Osteoblast (primary cell): ENCODE results near the gene TUBB2A. TPM values are rescaled to one million over a fixed set of nuclear protein-coding genes. Genes with fewer than 3 reads are reported as not detected.
A peak's percentile ranks its signal among the peaks of the same experiment; 100 is the strongest.
"Not testable (repeated sequence)": the region's sequence is repeated elsewhere in the genome, so short reads cannot be mapped to it uniquely, and the experiment has no call there.

Source experiments
- DNase-seq: peaks from one replicate; pipeline ENCODE4 v3.0.0; 2011; ENCODE audit warnings: low spot score, mixed read lengths; ENCODE audit not compliant: insufficient read length; ENCODE audit errors: missing footprints
- H2AFZ ChIP-seq: 2 replicates; pipeline ENCODE4 v1.6.0; 2011; ENCODE audit warnings: mild to moderate bottlenecking, low read length
- H3K27ac ChIP-seq: 2 replicates; pipeline ENCODE4 v1.5.1; 2011; ENCODE audit warnings: mild to moderate bottlenecking, low read depth, low read length, moderate library complexity
- H3K27me3 ChIP-seq: 2 replicates; pipeline ENCODE4 v1.6.0; 2012; ENCODE audit warnings: mild to moderate bottlenecking, control low read depth, inconsistent platforms, low read length, moderate library complexity; ENCODE audit not compliant: insufficient read depth
- H3K36me3 ChIP-seq: 2 replicates; pipeline ENCODE4 v1.5.1; 2011; ENCODE audit warnings: mild to moderate bottlenecking, low read length, control low read depth, moderate library complexity; ENCODE audit not compliant: insufficient read depth
- H3K4me1 ChIP-seq: 2 replicates; pipeline ENCODE4 v1.5.1; 2011; ENCODE audit warnings: mild to moderate bottlenecking, low read length, control low read depth, moderate library complexity; ENCODE audit not compliant: insufficient read depth
- H3K4me2 ChIP-seq: 2 replicates; pipeline ENCODE4 v1.6.0; 2011; ENCODE audit warnings: mild to moderate bottlenecking, low read length; ENCODE audit not compliant: insufficient read depth
- H3K4me3 ChIP-seq: fragments of 200-600 bp; sonication (generic); 3 replicates; pipeline ENCODE4 v1.5.1; 2012; ENCODE audit warnings: mild to moderate bottlenecking, low read length, inconsistent platforms; ENCODE audit not compliant: insufficient read depth
- H3K79me2 ChIP-seq: 2 replicates; pipeline ENCODE4 v1.6.0; 2012; ENCODE audit warnings: mild to moderate bottlenecking, low read length, control low read depth, inconsistent platforms; ENCODE audit not compliant: insufficient read depth
- H3K9me3 ChIP-seq: 2 replicates; pipeline ENCODE4 v1.5.1; 2011; ENCODE audit warnings: low read depth, low read length, control low read depth
- H4K20me1 ChIP-seq: 2 replicates; pipeline ENCODE4 v1.6.0; 2012; ENCODE audit warnings: mild to moderate bottlenecking, low read length, control low read depth; ENCODE audit not compliant: insufficient read depth
- total RNA-seq: library from RNA; depleted of rRNA; stranded (reverse); fragments of >200 nt; gene quantifications from 2 replicates; pipeline ENCODE4 v1.2.3, GENCODE V29; 2012
- TF ChIP-seq, protein P1 (sequence below): IDR thresholded peaks from 2 replicates; pipeline ENCODE4 v1.5.1; 2011; ENCODE audit warnings: mild to moderate bottlenecking, low read depth, low read length, moderate library complexity; ENCODE audit errors: extremely low read depth

Gene TUBB2A
- total RNA-seq, 1 donor: 44.5 TPM

DNA sequence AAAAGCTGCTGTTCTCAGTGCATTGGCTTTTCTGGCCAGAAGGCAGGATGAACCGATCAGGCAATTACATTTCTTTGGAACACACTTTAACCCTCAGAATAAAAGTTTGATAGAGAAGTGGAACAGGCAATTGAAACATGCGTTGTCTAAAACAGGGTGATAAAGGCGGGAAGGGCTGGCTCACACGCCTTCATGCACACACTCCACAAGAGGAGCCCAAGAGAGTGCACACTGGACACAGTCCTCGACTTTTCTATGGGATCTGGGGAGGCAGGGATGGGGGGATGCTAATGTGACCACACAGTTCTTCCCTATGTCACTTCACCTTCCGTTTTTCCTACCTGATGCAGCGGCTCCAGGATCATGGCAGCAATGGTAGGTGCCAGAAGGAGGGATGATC is 30.9 kb upstream of the TUBB2A start:
- H3K27ac ChIP-seq: no peak overlapping the region
- H3K79me2 ChIP-seq: no peaks in the 10 kb centered on the region
- TF ChIP-seq, protein P1, sequence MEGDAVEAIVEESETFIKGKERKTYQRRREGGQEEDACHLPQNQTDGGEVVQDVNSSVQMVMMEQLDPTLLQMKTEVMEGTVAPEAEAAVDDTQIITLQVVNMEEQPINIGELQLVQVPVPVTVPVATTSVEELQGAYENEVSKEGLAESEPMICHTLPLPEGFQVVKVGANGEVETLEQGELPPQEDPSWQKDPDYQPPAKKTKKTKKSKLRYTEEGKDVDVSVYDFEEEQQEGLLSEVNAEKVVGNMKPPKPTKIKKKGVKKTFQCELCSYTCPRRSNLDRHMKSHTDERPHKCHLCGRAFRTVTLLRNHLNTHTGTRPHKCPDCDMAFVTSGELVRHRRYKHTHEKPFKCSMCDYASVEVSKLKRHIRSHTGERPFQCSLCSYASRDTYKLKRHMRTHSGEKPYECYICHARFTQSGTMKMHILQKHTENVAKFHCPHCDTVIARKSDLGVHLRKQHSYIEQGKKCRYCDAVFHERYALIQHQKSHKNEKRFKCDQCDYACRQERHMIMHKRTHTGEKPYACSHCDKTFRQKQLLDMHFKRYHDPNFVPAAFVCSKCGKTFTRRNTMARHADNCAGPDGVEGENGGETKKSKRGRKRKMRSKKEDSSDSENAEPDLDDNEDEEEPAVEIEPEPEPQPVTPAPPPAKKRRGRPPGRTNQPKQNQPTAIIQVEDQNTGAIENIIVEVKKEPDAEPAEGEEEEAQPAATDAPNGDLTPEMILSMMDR: no peak
- no peak for DNase-seq
- H3K27me3 ChIP-seq: peaks cover 29% of the 10 kb centered on the region
- H3K4me2 ChIP-seq: no peak overlapping the region
- H3K4me1 ChIP-seq: no peaks in the 10 kb centered on the region
- H2AFZ ChIP-seq: no peak overlapping the region
- H3K9me3 ChIP-seq: peaks cover 1% of the 10 kb centered on the region
- no peaks in the 10 kb centered on the region for H4K20me1 ChIP-seq
- no peak overlapping the region for H3K4me3 ChIP-seq
- no peaks in the 10 kb centered on the region for H3K36me3 ChIP-seq

DNA sequence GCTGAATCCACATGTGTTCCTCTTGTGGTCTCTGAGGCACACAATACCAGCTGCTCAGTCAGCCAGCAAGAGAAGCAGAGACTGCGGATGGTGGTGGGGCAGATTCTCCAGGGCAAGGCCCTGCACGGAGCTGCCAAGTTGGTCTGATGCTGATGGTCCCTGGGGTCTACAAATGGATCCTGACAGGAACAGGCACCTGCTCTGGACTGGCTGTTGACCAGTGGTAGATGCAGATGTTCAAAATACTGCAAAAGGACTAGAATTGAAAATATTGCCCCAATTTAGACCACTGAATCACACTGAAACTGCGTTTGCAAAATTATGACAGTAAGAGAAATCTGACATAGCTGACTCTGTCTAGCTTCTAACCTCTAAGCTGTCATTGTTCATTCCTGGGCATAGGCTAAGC is 29.6 kb upstream of the TUBB2A start:
- Histone ChIP-seq H3K27ac (no peak overlapping the region), H3K4me1 (no peaks in the 10 kb centered on the region), H3K79me2 (no peaks in the 10 kb centered on the region), H3K36me3 (no peaks in the 10 kb centered on the region), H3K9me3 (peaks cover 1% of the 10 kb centered on the region), H2AFZ (no peak overlapping the region), H3K27me3 (peaks cover 29% of the 10 kb centered on the region), H3K4me3 (no peak overlapping the region), H4K20me1 (no peaks in the 10 kb centered on the region), H3K4me2 (no peak overlapping the region)
- DNase-seq: no peak
- TF ChIP-seq, protein P1: no peak

DNA sequence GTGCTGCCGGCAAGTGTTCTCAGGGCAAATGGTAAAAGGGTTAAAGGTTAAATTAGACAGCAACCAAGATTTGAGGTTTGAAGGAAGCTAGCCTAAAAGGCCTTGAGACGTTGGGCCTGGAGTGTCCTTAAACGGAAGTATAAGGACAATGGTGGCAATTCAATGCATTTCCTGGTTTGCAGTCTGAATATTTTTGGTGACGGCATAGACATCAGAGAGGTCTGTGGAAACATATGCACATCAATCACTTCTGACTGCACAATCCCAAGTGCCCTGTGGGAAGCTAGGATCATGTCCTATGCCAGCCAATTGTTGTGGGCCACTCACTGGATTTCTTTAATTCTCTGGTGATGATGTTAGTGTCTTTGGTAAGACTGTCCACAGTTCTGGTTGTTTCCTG is 25.7 kb upstream of the TUBB2A start:
- Histone ChIP-seq H2AFZ (no peak overlapping the region), H3K4me1 (no peaks in the 10 kb centered on the region), H3K79me2 (no peaks in the 10 kb centered on the region), H3K9me3 (no peaks in the 10 kb centered on the region), H4K20me1 (no peaks in the 10 kb centered on the region), H3K4me3 (no peak overlapping the region), H3K36me3 (no peaks in the 10 kb centered on the region), H3K27ac (no peak overlapping the region), H3K27me3 (peaks cover 30% of the 10 kb centered on the region), H3K4me2 (no peak overlapping the region)
- TF ChIP-seq, protein P1: no peak
- no peak for DNase-seq

DNA sequence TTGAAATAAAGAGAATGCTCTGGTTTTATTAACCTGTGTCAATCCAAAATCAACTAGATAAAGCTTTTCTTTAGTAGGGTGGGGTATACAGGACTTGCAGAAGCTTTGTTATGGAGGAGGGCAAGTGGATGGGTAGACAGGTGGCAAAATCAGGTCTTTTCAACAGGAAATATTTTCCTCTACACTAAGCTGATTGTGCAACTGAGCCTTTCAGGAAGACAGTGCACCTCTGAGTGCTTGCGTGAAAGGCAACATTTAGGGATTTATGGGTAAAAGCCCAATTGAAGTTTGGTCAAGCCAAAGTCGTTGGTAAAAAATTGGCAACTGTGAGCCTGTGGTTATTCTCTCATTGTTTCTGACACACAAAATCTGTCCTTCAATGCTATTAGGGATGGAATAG is 23.8 kb upstream of the TUBB2A start:
- Histone ChIP-seq H3K27ac (no peak overlapping the region), H3K4me1 (no peaks in the 10 kb centered on the region), H3K9me3 (no peaks in the 10 kb centered on the region), H3K4me2 (no peak overlapping the region), H3K36me3 (no peaks in the 10 kb centered on the region), H3K27me3 (peaks cover 20% of the 10 kb centered on the region), H3K79me2 (no peaks in the 10 kb centered on the region), H4K20me1 (no peaks in the 10 kb centered on the region), H3K4me3 (no peak overlapping the region), H2AFZ (no peak overlapping the region)
- TF ChIP-seq, protein P1: no peak
- no peak for DNase-seq

DNA sequence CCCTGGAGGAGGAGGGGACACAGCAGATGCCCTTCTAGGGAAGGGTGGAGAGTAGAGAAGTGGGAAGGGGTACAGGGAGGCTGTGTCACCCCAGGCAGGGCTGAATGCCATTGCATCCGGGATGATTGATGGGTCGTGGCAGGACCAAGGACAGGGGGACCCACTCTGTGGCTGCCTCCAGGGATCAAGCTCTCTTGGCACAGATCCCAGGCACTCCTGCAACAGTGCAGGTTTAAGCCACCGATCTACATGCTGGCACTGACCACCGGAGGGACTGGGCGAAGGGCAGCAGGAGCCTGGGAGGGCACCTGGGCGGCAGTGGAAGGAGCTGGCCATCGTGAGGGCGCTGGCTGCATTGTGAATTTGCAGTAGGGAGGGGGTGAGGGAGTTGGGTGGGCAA is 22.6 kb upstream of the TUBB2A start:
- not testable (repeated sequence) for H3K27ac ChIP-seq, H4K20me1 ChIP-seq, H2AFZ ChIP-seq, DNase-seq, H3K9me3 ChIP-seq, H3K4me1 ChIP-seq, H3K79me2 ChIP-seq, H3K36me3 ChIP-seq, H3K4me2 ChIP-seq
- Histone ChIP-seq H3K4me3 (peak overlapping the region; percentile 42), H3K27me3 (peaks cover 12% of the 10 kb centered on the region)

DNA sequence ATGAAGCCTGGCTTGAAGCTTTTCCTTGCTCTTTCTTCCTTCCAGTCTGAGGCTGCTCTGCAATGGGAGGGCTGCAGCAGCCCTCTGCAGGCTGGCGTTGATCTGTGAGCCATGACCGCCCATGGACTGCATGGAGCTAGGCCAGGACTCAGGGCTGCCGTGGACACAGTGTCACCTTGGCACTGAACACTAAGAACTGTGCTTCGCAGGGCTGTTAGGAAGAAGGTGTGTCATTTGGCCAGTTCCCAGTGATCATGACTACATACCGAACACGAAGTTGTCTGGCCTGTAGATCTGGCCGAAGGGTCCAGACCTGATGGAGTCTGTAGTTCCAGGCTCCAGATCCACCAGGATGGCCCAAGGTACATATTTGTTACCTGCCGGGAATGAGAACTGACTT is 21.3 kb upstream of the TUBB2A start:
- not testable (repeated sequence) for H3K4me2 ChIP-seq, H3K27me3 ChIP-seq, H3K9me3 ChIP-seq, H3K27ac ChIP-seq, H3K4me1 ChIP-seq, H2AFZ ChIP-seq, DNase-seq, H3K36me3 ChIP-seq, H3K4me3 ChIP-seq, H3K79me2 ChIP-seq, H4K20me1 ChIP-seq
